Posterior cingulate gyrus (tissue), 11 donors: ENCODE data around the gene HRAS.
A peak's percentile ranks its signal among the peaks of the same experiment; 100 is the strongest.

Experiments
- DNase-seq, 10 donors: peaks; one replicate each; pipeline versions ENCODE4 v3.0.0 to v3.0.0-alpha.2; 2020 to 2021; ENCODE audit warnings: mixed read lengths in 3 of 10
- intact Hi-C: fragments of 100-400 bp; cut with DNase I; formaldehyde crosslinking; loops from one replicate; pipeline ENCODE4 v1.15.1; 2023

HRAS gene

DNA sequence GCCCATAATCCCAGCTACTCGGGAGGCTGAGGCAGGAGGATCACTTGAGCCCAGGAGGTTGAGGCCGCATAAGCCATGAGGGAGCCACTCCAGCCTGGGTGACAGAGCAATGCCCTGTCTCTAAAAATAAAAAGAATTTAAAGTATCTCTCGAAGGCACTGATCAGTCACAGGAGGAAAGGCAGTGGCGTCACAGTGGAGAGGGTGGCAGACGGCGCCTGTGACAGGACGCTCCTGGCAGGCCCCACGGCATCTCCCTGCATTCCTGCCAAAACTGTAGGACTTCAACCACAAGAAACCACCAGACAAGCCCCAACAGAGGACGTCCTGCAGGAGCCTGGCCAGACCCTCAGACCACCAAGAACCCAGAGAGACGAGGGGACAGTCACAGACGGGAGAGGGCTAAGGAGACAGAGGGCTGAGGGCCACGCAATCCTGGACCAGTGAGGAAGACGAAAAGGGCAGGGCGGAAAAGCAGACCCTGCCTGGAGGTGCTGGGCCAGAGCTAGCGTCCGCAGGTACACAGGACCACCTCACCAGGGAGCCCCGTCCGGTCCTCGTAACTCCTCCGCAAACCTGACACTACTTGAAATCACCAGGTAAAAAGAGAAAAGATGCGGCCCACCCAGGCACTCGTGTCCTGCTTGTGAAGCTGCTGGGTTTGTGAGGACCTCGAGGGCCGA, 34.2 kb downstream of the HRAS start:
- intact Hi-C loops = no loop called here
- DNase-seq = peak in 1 of 10 donors; percentile 54

- intact Hi-C loops = no loop called here
- DNase-seq = peak in 1 of 10 donors; percentile 64
Observed at GRCh38 chr11:499201-500076, 35.9 kb downstream of the HRAS start.

DNA sequence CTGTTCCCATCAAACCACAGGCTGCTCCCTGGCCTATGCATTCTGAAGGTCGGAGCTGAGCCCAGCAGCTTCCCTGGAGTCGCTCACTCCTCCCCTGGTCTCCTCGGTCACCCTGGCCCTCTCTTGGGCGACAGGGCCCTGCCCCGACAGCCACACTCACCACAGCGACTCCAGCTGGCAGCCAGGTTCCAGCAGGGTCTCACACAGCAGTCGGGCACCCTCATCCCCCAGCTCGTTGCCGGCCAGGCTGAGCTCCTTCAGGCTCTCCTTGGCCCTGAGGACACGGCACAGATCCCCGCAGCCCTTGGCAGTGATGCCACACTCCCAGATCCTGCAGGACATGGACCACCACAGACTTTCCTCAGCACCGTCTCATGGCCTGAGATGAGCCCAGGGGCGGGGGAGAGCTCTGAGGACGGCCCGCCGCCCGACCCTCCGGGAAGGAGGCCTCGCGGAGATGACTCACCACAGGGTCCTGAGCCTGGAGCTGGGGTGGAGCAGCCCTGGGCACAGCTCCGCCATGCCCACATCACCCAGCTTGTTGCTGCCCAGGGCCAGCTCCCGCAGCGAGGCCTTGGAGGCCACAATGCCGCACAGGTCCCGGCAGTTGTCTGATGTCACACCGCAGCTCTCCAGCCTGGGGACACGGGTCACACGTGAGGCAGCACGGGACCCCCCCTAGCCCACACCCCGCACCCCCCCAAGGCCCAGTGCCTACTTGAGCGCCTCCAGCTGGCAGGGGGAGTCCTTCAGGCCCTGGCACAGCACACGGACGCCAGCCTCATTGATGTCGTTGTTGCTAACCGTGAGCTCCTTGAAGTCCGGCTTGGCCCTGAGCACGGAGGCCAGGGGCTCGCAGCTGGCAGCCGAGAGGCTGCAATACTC, 36.8 kb downstream of the HRAS start:
- peak in 2 of 10 donors; percentile 72 to 85 for DNase-seq
- intact Hi-C loops = no loop called here

DNA sequence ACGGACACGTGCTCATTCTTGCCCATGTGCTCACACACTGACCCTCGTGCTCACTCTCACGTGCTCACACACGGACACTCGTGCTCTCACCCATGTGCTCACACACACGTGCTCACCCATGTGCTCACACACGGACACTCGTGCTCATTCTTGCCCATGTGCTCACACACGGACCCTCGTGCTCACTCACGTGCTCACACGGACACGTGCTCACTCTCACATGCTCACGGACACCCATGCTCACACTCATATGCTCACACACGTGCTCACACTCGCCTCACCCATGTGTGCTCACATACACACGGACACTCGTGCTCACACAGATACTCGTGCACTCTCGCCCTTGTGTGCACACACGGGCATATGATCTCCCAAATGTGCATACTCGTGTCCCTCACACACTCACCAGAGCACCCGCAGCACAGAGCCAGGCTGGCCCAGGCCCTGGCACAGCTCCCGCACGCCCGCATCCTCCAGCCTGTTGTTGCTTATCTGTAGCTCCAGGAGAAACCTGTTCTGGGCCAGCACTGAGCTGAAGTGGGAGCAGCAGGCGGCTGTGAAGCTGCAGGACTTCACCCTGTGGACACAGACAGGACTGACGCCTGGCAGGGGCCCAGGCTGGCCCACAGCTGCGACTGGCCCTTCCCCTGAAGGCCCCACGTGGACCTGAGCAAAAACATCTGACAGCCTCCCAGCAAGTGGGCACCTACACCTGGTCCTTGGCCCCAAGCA, 37.6 kb downstream of the HRAS start:
- DNase-seq = peak in 3 of 10 donors; percentile 55 to 84 (median 72)
- intact Hi-C loops = no loop called here

DNA sequence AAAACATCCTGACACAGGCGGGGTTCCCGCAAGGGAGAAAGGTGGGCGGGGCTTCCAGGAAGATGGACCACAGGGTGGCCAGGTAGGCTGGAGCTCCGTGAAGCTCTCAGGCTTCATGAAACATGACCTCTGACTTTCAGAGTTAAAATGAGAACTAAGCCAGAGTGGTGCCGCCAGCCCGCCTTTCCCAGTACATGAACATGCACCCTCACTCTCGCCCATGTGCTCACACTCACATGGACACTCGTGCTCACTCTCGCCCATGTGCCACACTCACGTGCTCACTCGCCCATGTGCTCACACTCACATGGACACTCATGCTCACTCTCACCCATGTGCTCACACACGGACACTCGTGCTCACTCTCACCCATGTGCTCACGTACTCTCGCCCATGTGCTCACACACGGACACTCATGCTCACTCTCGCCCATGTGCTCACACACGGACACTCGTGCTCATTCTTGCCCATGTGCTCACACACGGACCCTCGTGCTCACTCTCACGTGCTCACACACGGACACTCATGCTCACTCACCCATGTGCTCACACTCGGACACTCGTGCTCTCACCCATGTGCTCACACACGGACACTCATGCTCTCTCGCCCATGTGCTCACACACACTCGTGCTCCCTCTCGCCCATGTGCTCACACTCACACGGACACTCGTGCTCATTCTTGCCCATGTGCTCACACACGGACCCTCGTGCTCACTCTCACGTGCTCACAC, 38.4 kb downstream of the HRAS start:
- DNase-seq = peak in 1 of 10 donors; percentile 60
- intact Hi-C loops = no loop called here

GRCh38 chr11:495537-495931, 39.8 kb downstream of the HRAS start:
- intact Hi-C loops = no loop called here
- DNase-seq = peak in 3 of 10 donors; percentile 47 to 85 (median 64)

- intact Hi-C loops = no loop called here
- peak; percentile 72 to 98 (median 84) for DNase-seq
Observed at GRCh38 chr11:494761-495536, 40.4 kb downstream of the HRAS start.

- intact Hi-C loops = no loop called here
- DNase-seq = peak in 3 of 10 donors; percentile 61 to 82 (median 63)
Observed at GRCh38 chr11:492427-493226, 42.7 kb downstream of the HRAS start.

- peak in 1 of 10 donors; percentile 64 for DNase-seq
- intact Hi-C loops = no loop called here
Observed at GRCh38 chr11:491358-491757, 44.0 kb downstream of the HRAS start.

DNA sequence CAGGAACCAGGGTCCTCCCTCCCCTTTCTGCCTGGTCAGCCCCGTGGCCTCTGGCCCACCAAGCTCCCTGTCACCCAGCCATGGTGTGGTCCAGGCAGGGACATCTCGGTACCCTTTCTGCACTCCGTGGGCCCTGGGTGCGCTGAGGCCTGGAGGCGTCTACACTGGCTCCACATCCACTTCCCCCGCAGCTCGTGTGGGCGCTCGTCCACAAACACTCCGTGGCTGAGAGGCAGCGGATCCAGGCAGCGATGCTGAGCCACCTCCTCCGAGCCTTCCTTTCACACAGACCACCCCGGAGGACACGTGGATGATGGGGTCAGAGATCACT, 44.5 kb downstream of the HRAS start:
- intact Hi-C loops = no loop called here

GRCh38 chr11:490186-490929, 45.0 kb downstream of the HRAS start:
- peak in 3 of 10 donors; percentile 67 to 83 (median 80) for DNase-seq
- intact Hi-C loops = no loop called here

More for the DNA sequence above, 44.5 kb downstream of the HRAS start:
- DNase-seq = peak in 3 of 10 donors; percentile 72 to 90 (median 82)

DNA sequence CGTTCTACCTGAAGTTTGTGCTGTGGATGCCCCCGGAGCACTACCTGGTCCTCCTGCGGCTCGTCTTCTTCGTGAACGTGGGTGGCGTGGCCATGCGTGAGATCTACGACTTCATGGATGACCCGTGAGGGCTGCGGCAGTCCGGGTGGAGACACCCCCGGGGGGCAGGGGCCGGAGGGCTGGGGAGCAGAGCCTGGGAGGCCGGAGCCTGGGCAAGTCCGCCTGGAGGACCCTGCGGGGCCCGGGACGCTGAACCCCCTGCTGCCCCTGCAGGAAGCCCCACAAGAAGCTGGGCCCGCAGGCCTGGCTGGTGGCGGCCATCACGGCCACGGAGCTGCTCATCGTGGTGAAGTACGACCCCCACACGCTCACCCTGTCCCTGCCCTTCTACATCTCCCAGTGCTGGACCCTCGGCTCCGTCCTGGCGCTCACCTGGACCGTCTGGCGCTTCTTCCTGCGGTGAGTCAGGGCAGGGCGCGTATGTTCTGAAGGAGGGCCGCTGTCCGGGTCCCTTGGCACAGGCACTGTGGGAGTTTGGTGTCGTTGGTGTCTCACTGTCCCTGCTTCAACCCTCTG, 45.7 kb downstream of the HRAS start:
- peak in 2 of 10 donors; percentile 83 for DNase-seq
- intact Hi-C loops = no loop called here

GRCh38 chr11:488992-489391, 46.4 kb downstream of the HRAS start:
- peak in 5 of 10 donors; percentile 38 to 93 (median 65) for DNase-seq

DNA sequence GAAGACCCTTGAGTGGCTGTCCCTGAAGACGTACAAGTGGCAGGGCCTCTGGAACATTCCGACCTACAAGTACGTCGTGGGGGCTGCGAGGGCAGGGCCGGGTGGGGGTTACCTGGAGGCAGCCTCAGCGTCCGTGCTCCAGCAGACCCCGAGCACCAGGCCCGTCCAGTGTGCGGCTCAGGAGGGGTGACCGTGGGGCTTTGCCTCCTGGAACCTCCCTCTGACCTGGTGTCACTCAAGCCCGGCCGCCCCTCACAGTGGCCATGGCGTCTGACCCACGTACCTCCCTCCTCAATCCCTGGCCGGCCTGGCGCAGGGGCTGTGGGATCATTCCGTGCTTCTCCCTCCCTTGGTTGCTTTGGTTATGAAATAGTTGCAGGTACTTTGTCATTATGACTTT, 46.8 kb downstream of the HRAS start:
- peak in 1 of 10 donors; percentile 64 for DNase-seq
- intact Hi-C loops = no loop called here

More at GRCh38 chr11:488992-489391, 46.4 kb downstream of the HRAS start:
- intact Hi-C loops = no loop called here

DNA sequence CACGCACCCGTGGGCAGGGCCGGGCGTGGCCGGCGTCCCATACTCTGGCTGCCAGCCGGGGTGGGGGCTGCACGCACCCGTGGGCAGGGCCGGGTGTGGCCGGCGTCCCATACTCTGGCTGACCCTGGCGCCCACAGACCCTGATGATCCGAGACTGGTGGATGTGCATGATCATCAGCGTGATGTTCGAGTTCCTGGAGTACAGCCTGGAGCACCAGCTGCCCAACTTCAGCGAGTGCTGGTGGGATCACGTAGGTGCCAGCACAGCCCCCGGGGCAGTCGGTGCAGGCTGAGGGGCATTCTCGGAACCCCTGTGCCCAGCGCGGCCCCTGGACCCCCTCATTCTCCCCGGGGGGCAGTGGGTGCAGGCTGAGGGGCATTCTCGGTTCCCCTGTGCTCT, 47.3 kb downstream of the HRAS start:
- DNase-seq = peak in 1 of 10 donors; percentile 62
- intact Hi-C loops = no loop called here

DNA sequence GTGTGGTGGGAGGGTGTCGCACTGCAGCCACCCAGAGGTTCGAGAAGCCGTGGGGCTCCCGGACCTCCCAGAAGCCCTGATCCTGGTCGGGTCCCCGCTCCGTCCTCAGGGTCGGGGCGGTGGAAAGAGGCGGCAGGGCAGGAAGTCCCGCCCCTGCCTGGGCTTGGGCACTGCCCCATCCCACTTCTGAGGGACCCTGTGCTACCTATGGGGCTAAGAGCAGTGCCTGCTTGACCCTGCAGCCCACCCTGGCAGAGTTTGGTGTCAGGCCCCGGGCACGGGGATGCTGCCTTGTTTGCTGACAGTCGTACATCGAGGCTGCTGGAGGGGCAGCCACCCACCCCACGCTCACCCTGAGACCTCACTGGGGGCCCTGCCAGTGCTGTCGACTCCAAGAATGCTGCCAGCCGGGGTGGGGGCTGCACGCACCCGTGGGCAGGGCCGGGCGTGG, 47.8 kb downstream of the HRAS start:
- DNase-seq = peak in 2 of 10 donors; percentile 60 to 77
- intact Hi-C loops = no loop called here
